Astrocyte (in vitro differentiated cells and primary cell): ENCODE results near the gene LMBRD1.

ENCODE experiments used
- EZH2 ChIP-seq: IDR thresholded peaks from 2 replicates; pipeline ENCODE4 v1.6.1; 2012; ENCODE audit warnings: mild to moderate bottlenecking, low read length, inconsistent platforms; ENCODE audit not compliant: insufficient read depth
- TF ChIP-seq, protein P1 (sequence below): IDR thresholded peaks from 2 replicates; pipeline ENCODE4 v1.5.1; 2011; ENCODE audit warnings: low read depth, mild to moderate bottlenecking, inconsistent platforms, low read length, moderate library complexity; ENCODE audit not compliant: insufficient read depth

DNA sequence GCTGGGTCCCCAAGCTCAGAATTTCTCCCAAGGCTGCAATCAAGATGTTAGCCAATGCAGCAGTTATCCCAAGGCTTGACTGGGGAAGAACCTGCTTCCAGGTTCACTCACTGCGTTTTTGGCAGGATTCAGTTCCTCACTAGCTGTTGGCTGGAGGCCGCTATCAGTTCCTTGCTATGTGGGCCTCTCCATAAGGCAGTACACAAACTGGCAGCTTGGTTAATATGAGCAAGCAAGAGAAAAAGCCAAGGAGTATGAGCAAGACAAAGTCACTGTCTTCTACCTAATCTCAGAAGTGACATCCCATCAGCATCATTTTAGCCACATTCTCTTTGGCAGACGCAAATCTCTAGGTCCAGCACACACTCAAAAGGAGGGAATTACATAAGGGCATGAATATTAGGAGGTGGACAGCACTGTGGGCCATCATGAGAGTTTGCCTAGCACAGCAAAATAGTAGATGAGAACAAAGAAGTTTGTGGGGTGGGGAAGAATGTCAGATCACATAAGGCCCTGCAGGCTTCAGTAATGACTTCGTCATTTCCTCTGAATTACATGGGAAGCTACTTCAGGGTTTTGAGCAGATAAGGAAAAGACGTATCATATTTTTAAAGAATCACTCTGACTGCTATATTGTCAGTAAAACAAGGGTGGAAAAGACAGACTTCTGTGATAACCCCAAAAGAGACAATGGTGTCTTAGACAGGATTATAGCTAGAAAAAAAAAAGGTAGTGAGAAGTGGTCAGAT is 25.5 kb downstream of the LMBRD1 start:
- TF ChIP-seq EZH2 = no peak
- TF ChIP-seq, protein P1, sequence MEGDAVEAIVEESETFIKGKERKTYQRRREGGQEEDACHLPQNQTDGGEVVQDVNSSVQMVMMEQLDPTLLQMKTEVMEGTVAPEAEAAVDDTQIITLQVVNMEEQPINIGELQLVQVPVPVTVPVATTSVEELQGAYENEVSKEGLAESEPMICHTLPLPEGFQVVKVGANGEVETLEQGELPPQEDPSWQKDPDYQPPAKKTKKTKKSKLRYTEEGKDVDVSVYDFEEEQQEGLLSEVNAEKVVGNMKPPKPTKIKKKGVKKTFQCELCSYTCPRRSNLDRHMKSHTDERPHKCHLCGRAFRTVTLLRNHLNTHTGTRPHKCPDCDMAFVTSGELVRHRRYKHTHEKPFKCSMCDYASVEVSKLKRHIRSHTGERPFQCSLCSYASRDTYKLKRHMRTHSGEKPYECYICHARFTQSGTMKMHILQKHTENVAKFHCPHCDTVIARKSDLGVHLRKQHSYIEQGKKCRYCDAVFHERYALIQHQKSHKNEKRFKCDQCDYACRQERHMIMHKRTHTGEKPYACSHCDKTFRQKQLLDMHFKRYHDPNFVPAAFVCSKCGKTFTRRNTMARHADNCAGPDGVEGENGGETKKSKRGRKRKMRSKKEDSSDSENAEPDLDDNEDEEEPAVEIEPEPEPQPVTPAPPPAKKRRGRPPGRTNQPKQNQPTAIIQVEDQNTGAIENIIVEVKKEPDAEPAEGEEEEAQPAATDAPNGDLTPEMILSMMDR = no peak
